Lung (tissue), 12 donors: Measurements from ENCODE around the gene GSTA4. TPM values are rescaled to one million over a fixed set of nuclear protein-coding genes. Genes with fewer than 3 reads are reported as not detected.

Source experiments
- ATAC-seq: fragments of 200-7000 bp; cut with Tn5 transposase; one replicate; pipeline ENCODE4 v1.9.1; 2020; ENCODE audit warnings: moderate number of reproducible peaks; ENCODE audit not compliant: insufficient read depth, low FRiP score
- DNase-seq, 3 donors: peaks; one replicate each; pipeline ENCODE4 v3.0.0-alpha.2; 2013 to 2017
- H3K27ac ChIP-seq, 2 donors: one replicate each; pipeline ENCODE4 v1.5.1; 2013; ENCODE audit warnings: mild to moderate bottlenecking in 2 of 2, moderate library complexity in 2 of 2, control low read depth in 1 of 2, inconsistent platforms in 1 of 2, low read depth in 1 of 2, low read length in 1 of 2
- H3K27me3 ChIP-seq, 3 donors: one replicate each; pipeline ENCODE4 v1.5.1; 2013; ENCODE audit warnings: low read length in 2 of 3; ENCODE audit not compliant: control insufficient read depth in 3 of 3, insufficient read depth in 3 of 3
- H3K36me3 ChIP-seq, 4 donors: one replicate each; pipeline ENCODE4 v1.5.1; 2013; ENCODE audit warnings: low read length in 4 of 4, mild to moderate bottlenecking in 1 of 4, moderate library complexity in 1 of 4; ENCODE audit not compliant: control insufficient read depth in 4 of 4, insufficient read depth in 4 of 4
- H3K4me1 ChIP-seq, 5 donors: one replicate each; pipeline ENCODE4 v1.5.1; 2013; ENCODE audit warnings: low read length in 5 of 5, mild to moderate bottlenecking in 2 of 5, moderate library complexity in 1 of 5; ENCODE audit not compliant: control insufficient read depth in 5 of 5, insufficient read depth in 5 of 5
- H3K4me3 ChIP-seq: one replicate; pipeline ENCODE4 v1.5.1; 2013; ENCODE audit warnings: mild to moderate bottlenecking, control low read depth, moderate library complexity
- H3K9ac ChIP-seq, 2 donors: one replicate each; pipeline ENCODE4 v1.5.1; 2013; ENCODE audit warnings: low read length in 2 of 2, control low read depth in 1 of 2; ENCODE audit not compliant: insufficient read depth in 1 of 2
- H3K9me3 ChIP-seq, 4 donors: one replicate each; pipeline ENCODE4 v1.5.1; 2013; ENCODE audit warnings: low read length in 3 of 4, mild to moderate bottlenecking in 1 of 4, moderate library complexity in 1 of 4; ENCODE audit not compliant: control insufficient read depth in 4 of 4, insufficient read depth in 3 of 4
- CTCF ChIP-seq: IDR thresholded peaks from 2 replicates; pipeline ENCODE4 v1.5.1; 2012; ENCODE audit warnings: mild to moderate bottlenecking; ENCODE audit errors: control extremely low read depth, extremely low read depth
- WGBS, 2 donors: extraction: QIAGEN DNeasy Blood & Tissue Kit; methylation state at CpG; one replicate each; pipeline ENCODE4 v1.1.7; 2013; 5-methylcytosine and 5-hydroxymethylcytosine counted together
- polyA plus RNA-seq, 2 donors: library from polyadenylated mRNA; stranded (reverse); fragments of 200-250 nt; gene quantifications; one replicate each; pipeline ENCODE4 v1.2.1, GENCODE V29; 2013
- total RNA-seq, 2 donors: library from RNA; depleted of rRNA in 1 of 2; stranded (reverse); fragments of >200 nt in 1 of 2; gene quantifications; one replicate each; pipeline ENCODE4 v1.2.1, GENCODE V29; 2014 to 2021
- donor health status: control.
- donor health status: control.
- donor health status: Bipolar disorder and iron deficiency.
- donor health status: healthy.
- donor health status: DM: yes; HTN: yes; CAD: no.

The GSTA4 gene
- total and polyA plus RNA-seq, 4 donors, result 46.0 to 115 (median 89.2) TPM

- H3K36me3 ChIP-seq, result no peaks in the 10 kb centered on the region
- no peak for TF ChIP-seq CTCF
- H3K27me3 ChIP-seq, result no peaks in the 10 kb centered on the region
- ATAC-seq, result no peak
- peaks cover 0 to 5% (median 2%) of the 10 kb centered on the region in 4 donors for H3K9me3 ChIP-seq
- no peak overlapping the region for H3K9ac ChIP-seq
- DNase-seq, result no peak
- no peaks in the 10 kb centered on the region for H3K4me1 ChIP-seq
- H3K4me3 ChIP-seq, result no peak overlapping the region
- no peak overlapping the region for H3K27ac ChIP-seq
- WGBS, 2 donors, result 69 to 78% methylated on average over 8 of the region's 8 CpGs
Measured at GRCh38 chr6:52958546-52959255, 36.4 kb downstream of the GSTA4 start.

- Histone ChIP-seq H3K36me3 (no peaks in the 10 kb centered on the region), H3K4me3 (no peak overlapping the region), H3K9me3 (no peaks in the 10 kb centered on the region), H3K27ac (no peak overlapping the region), H3K27me3 (no peaks in the 10 kb centered on the region), H3K4me1 (no peaks in the 10 kb centered on the region), H3K9ac (no peak overlapping the region)
- no peak for TF ChIP-seq CTCF
- DNase-seq, result no peak
- WGBS, 2 donors, result 95 to 97% methylated on average over 7 of the region's 7 CpGs
- ATAC-seq, result no peak
Measured at GRCh38 chr6:52955871-52956270, 39.2 kb downstream of the GSTA4 start.

- H3K27me3 ChIP-seq, result no peaks in the 10 kb centered on the region
Measured at GRCh38 chr6:52953911-52954839, 40.9 kb downstream of the GSTA4 start.

More at GRCh38 chr6:52953911-52954839, 40.9 kb downstream of the GSTA4 start:
- Histone ChIP-seq H3K9me3 (no peaks in the 10 kb centered on the region), H3K4me1 (no peaks in the 10 kb centered on the region), H3K4me3 (no peak overlapping the region), H3K9ac (no peak overlapping the region), H3K36me3 (no peaks in the 10 kb centered on the region), H3K27ac (no peak overlapping the region)
- no peak for DNase-seq
- TF ChIP-seq CTCF, result no peak
- WGBS, 2 donors, result 77 to 82% methylated on average over 6 of the region's 6 CpGs
- no peak for ATAC-seq
